KOPT-K1 (cell line): ENCODE data around the gene WDSUB1.

ENCODE experiments used
- H3K27ac ChIP-seq: fragments of 200-600 bp; sonication (generic); 2 replicates; pipeline ENCODE4 v1.5.1; 2016; ENCODE audit warnings: antibody characterized with exemption, mild to moderate bottlenecking, low read depth, low read length; ENCODE audit not compliant: poor library complexity, severe bottlenecking
- H3K36me3 ChIP-seq: fragments of 200-600 bp; sonication (generic); 2 replicates; pipeline ENCODE4 v1.5.1; 2017; ENCODE audit warnings: antibody characterized with exemption, mild to moderate bottlenecking, low read length, moderate library complexity; ENCODE audit not compliant: insufficient read depth
- H3K9me3 ChIP-seq: fragments of 200-600 bp; sonication (generic); 2 replicates; pipeline ENCODE4 v1.5.1; 2017; ENCODE audit warnings: antibody characterized with exemption, low read length, mild to moderate bottlenecking; ENCODE audit not compliant: insufficient read depth, poor library complexity, severe bottlenecking

The WDSUB1 gene

DNA sequence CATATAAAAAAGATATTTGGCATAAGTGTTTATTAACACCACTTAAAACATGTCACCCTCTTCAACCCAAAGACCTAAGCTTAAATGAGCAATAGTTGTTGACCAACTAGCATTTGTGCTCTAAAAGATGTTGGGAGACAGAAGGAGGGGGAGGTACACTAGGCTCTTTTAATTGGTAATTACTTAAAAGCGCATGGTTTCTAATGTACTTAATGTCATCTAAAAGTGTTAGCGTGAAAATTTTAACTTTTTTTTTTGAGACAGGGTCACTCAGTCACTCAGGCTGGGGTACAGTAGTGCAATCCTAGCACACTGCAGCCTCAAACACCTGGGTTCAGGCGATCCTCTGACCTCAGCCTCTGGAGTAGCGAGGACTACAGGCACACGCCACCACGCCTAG lies 5.5 kb downstream of the WDSUB1 start:
- Histone ChIP-seq H3K36me3 (peaks cover 12% of the 10 kb centered on the region; the same call in 1 of the 2 replicates), H3K9me3 (no peaks in the 10 kb centered on the region), H3K27ac (no peak overlapping the region)

DNA sequence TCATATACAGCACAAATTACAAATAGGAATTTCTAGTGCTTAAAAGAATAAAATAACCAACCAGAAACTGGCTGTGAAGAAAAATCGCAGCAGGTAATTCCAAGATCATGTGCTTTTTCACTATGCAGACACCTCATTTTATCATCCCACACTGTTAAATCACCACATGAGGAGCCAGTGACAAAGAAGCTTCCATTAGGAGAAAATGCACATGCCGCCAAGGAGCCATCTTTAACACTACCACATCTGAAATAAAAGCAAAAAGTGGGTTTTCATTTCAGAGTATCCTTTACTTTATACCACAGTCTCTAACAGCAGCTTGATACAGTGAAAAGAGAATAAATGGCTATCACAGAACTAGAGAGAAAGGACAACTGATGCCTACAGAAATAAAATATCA lies 6.8 kb downstream of the WDSUB1 start:
- H3K9me3 ChIP-seq, result no peaks in the 10 kb centered on the region
- peaks cover 12% of the 10 kb centered on the region; the same call in 1 of the 2 replicates for H3K36me3 ChIP-seq
- no peak overlapping the region for H3K27ac ChIP-seq

DNA sequence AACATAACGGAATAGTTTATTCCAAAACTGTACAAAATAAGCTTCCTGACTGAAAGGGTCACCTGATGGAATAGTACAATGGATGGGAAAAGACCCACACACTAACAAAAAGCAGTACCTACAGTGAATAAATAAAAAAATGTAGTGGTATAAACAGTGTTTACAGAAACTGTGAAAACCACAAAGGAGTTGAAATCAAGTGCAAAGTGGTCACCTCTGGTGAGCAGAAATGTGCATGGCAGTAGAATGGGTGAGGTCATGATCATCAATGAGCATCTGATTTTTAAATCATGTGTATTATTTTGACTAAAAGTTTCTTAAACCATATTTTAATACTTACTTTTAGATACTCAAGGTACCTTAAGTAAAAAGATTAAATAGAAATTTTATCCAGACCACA lies 11.4 kb downstream of the WDSUB1 start:
- Histone ChIP-seq H3K27ac (no peak overlapping the region), H3K36me3 (peaks cover 12% of the 10 kb centered on the region; the same call in 1 of the 2 replicates), H3K9me3 (no peaks in the 10 kb centered on the region)

DNA sequence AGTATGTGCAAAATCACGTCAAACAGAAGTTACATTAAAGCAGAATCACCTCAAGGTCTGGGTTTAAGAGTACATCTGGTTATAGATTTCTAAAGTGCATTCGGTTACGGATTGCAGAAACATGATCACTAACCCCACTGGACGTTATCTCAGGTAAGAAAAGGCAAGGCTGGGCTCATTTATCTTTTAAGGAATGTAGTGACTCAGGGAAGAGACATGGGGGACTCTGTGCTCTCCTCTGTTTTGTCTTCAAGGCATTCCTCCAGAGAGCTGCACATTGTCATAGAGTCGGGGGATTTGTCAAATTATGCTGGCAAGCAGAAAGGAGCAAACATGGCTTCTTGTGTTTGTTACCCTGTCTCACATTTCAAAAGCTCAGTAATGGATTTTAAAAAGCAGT lies 14.3 kb downstream of the WDSUB1 start:
- H3K9me3 ChIP-seq, result no peaks in the 10 kb centered on the region
- H3K36me3 ChIP-seq, result peaks cover 9% of the 10 kb centered on the region; the same call in 1 of the 2 replicates
- H3K27ac ChIP-seq, result no peak overlapping the region

DNA sequence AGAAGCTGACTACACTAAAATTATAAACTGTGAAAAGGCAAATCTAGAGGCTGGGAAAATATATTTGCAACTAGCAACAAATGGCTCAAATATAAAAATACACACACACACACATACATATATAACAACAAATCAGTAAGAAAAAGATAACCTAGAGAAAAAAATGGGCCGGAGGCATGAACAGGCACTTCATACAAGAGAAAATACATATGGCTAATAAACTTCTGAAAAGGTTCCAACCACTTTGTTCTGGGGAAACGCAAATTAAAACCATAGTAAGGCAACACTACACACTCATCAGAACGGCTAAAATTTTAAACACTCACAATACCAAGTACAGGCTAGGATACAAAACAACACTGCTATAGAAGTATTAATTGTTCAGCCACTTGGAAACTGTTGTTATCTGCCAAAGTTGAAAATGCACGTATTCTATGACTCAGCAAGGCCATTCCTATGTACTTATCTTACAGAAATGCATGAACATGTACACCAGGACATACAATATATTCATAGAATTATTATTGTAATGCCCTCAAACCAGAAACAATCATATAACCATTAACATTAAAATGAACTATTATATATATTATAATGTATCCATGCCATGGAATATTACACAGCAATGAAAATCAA lies 15.6 kb downstream of the WDSUB1 start:
- H3K36me3 ChIP-seq, result peaks cover 9% of the 10 kb centered on the region; the same call in 1 of the 2 replicates
- H3K9me3 ChIP-seq, result no peaks in the 10 kb centered on the region
- H3K27ac ChIP-seq, result no peak overlapping the region

DNA sequence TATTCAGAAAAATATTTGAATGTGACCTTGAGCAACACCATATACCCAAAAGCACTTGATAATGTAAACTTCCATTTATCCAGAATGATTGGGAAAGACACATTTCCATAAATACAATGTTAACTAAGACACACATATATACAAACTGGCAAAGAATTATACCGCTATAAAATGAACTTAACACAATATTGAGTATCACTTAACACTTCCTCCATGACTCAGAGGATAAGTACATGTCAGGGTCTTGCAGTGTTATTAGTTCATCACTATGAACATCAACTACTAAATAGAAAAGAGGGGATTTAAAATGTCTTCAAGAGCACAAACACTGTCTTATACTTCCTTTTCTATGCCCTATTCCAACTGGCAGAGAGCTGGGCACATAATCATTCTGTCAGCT lies 18.6 kb downstream of the WDSUB1 start:
- no peak overlapping the region for H3K27ac ChIP-seq
- peaks cover 9% of the 10 kb centered on the region; the same call in 1 of the 2 replicates for H3K36me3 ChIP-seq

DNA sequence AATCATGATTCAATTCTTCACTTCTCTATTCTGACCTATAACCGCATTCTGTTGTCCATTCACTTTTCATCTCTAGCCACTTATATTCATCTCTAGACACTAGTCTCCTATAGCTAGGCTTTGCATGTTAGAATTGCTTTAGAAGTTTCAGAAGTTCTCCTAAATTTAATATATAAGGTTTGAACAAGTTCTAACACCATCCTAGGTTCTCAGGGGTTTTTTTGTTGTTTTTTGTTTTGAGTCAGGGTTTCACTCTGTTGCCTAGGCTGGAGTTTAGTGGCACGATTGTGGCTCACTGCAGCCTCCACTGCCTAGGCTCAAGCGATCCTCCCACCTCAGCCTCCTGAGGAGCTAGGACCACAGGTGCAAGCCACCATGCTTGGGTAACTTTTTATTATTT lies 19.9 kb downstream of the WDSUB1 start:
- Histone ChIP-seq H3K9me3 (no peaks in the 10 kb centered on the region), H3K36me3 (peaks cover 8% of the 10 kb centered on the region; the same call in 1 of the 2 replicates), H3K27ac (no peak overlapping the region)

More for the DNA sequence above, 18.6 kb downstream of the WDSUB1 start:
- no peaks in the 10 kb centered on the region for H3K9me3 ChIP-seq

DNA sequence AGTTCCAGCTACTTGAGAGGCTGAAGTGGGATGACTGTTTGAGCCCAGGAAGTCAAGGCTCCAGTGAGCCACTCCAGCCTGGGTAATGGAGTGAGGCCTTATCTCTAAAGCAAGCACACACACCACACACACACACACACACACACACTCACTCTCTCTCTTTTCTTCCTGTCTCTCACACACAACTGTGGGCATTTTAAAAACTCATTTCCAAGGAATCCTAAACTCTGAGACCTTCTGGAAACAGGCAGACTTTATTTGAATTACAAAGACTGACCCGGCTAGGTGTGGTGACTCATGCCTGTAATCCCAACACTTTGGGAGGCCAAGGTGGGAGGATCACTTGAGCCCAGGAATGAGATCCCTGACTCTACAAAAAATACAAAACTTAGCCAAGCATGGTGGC lies 21.3 kb downstream of the WDSUB1 start:
- no peaks in the 10 kb centered on the region for H3K9me3 ChIP-seq
- no peaks in the 10 kb centered on the region for H3K36me3 ChIP-seq
- no peak overlapping the region for H3K27ac ChIP-seq

DNA sequence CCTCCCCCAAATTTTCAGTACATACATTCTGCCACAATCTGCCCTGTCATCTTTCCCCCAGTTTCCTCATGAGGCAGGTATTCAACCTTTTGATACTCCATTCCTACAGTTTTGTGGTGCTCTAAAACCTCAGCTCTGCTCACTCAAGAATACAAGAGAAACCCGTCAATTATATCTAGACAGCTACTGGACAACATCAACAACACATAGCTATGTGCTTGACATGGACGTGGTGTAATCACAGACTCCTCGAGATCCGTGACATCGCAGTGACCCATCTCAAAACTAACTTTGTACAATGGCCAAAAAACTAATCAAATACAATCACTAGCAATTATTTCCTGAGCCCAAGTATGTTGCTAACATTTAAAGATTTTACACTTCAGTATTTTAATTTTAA lies 23.6 kb downstream of the WDSUB1 start:
- no peaks in the 10 kb centered on the region for H3K36me3 ChIP-seq
- no peaks in the 10 kb centered on the region for H3K9me3 ChIP-seq
- no peak overlapping the region for H3K27ac ChIP-seq

DNA sequence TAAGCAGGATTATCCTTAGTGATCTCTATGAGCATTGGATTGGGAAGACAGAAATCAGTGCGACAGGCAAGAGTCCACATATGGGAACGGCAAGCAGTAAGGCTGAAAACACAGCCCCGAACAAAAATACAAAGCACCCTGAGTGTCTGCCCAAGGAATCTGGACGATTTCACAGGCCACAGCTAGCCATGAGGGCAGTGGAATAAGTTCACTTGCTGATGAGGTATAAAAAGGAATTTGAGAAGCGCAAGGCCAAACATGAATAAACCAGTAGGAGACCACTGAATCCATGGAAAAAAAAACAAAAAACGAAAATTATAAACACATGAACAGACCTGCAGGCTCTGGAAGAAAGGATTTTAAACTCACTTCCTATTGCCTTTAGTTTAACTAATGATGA lies 24.3 kb downstream of the WDSUB1 start:
- Histone ChIP-seq H3K9me3 (no peaks in the 10 kb centered on the region), H3K36me3 (no peaks in the 10 kb centered on the region), H3K27ac (no peak overlapping the region)

DNA sequence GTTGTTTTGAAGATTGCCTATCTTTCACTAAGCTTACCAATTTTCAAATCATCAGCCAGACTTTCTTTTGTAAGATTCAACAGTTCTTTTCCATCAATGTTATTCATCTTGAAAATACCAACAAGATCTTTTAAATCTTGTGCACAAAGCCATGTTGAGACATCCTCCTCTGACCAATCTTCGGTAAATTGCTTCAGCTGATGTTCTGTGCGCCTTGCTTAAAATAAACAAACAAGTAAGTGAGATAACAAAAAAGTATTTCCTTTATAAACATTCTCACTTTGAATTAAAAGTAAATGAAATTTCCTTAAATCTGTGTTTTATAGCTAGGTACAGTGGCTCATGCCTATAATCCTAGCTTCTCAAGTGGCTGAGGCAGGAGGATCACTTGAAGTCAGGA lies 30.3 kb downstream of the WDSUB1 start:
- Histone ChIP-seq H3K9me3 (no peaks in the 10 kb centered on the region), H3K27ac (no peak overlapping the region), H3K36me3 (no peaks in the 10 kb centered on the region)

DNA sequence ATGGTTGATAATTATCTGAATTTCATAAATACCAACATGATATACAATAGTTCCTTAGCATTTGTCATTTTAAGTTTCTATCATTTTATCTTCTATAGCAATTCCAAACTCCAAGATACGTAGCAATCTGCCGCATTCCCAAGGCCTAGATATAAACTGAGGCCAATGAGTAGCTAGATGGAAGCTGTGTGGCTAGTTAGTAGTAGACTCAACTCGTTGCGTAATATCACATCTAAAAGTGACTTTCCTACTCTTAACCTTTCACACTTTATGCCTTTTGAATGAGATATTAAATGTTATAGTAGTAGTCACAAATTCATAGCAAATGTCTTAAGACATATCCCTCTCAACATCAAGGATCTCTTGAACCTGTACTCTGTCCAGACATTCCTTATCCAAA lies 33.6 kb downstream of the WDSUB1 start:
- H3K27ac ChIP-seq, result no peak overlapping the region
- no peaks in the 10 kb centered on the region for H3K36me3 ChIP-seq

DNA sequence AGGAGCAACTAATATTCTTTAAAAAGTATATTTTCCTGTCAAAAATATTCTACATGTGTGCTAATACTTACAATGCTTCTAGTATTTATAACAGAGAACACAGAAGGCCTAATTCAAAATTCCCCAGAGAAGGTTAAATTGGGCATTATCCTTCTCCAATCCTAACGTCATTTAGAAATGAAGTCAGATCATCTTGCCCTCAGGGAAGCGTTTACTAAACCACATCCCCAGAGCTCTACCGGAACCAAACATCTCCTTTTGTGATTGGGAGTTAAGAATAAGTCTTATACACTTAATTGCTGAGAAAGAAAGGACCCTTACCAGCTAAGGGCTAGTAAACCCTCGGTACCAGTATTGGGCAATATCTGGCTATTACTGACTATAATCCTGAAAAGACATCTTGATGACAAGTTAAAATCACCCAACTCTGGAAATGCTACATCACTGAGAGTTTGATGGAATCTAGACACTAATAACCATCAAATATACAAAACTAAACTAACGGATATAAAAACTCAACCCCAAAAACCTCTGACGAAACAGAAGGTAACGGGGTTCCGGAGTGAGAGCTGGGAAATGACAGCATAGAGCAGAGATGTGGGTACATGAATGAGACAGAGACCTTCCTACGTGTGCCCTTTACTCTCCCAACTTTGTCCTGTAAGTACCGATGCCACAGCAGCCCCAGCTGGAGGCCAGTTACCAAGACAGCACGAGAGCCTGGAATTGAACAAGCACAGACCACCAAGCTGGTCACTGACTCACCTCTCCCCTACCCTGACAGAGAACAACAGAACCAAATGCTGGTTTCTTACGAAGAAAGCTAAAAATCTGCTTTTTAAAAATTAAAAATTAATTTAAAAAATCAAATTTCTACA lies 35.0 kb downstream of the WDSUB1 start:
- H3K36me3 ChIP-seq, result no peaks in the 10 kb centered on the region
- peaks cover 6% of the 10 kb centered on the region for H3K9me3 ChIP-seq
- H3K27ac ChIP-seq, result no peak overlapping the region

More for the DNA sequence above, 33.6 kb downstream of the WDSUB1 start:
- H3K9me3 ChIP-seq, result no peaks in the 10 kb centered on the region

DNA sequence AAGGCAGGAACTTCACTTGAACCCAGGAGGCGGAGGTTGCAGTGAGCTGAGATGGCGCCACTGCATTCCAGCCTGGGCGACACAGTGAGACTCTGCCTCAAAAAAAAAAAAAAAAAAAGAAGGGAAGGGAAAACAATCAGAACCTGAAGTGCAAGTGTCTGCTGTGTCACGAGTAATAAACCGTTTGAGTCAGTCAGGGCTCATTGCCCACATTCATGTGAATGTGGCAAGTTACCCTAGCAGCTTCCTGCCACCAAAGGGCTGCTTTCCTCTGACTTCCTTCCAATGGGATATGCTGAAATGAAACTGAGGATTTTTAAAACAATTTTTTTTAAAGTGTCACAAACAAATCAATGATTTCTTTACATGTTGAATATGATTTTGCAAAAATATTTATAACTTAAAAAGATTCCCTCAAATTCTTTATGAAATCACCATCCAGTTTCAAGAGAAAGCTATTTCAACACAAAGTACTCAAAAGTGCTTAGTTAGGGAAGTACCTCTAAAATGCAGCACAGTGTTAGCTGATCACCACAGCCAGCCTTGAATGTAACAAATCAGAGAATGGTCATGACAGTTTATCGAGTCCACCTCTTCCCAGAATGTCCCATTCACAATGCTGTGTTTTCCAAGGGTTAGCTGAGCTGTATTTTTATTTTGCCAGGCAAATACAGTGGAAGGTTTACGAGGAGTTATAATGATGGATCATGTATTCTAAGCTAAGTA lies 36.4 kb downstream of the WDSUB1 start:
- Histone ChIP-seq H3K27ac (peak overlapping the region; percentile 21), H3K36me3 (0 out of 2 replicates have a peak, but pooled peaks cover 4% of the 10 kb centered on the region)

More for the DNA sequence above, 36.4 kb downstream of the WDSUB1 start:
- H3K9me3 ChIP-seq, result peaks cover 11% of the 10 kb centered on the region
